Parathyroid adenoma (tissue), 2 donors: Measurements from ENCODE around the gene SLC10A1.

ENCODE experiments used
- H2AFZ ChIP-seq: fragments of 300-600 bp; sonication (generic); one replicate; pipeline ENCODE4 v1.7.0; 2017; ENCODE audit warnings: antibody characterized with exemption, mild to moderate bottlenecking
- H3K27ac ChIP-seq: fragments of 300-600 bp; sonication (generic); one replicate; pipeline ENCODE4 v1.7.0; 2017
- H3K27me3 ChIP-seq: fragments of 300-600 bp; sonication (generic); one replicate; pipeline ENCODE4 v1.7.0; 2017; ENCODE audit warnings: low read length; ENCODE audit not compliant: control insufficient read depth, insufficient read depth
- H3K36me3 ChIP-seq: fragments of 300-600 bp; sonication (generic); one replicate; pipeline ENCODE4 v1.7.0; 2017; ENCODE audit warnings: low read length; ENCODE audit not compliant: control insufficient read depth, insufficient read depth
- H3K4me1 ChIP-seq: fragments of 300-600 bp; sonication (generic); one replicate; pipeline ENCODE4 v1.7.0; 2017; ENCODE audit warnings: control low read depth
- H3K4me2 ChIP-seq: fragments of 300-600 bp; sonication (generic); one replicate; pipeline ENCODE4 v1.7.0; 2017; ENCODE audit warnings: low read length
- H3K4me3 ChIP-seq: fragments of 300-600 bp; sonication (generic); one replicate; pipeline ENCODE4 v1.7.0; 2017; ENCODE audit warnings: low read depth, low read length
- H3K79me2 ChIP-seq: fragments of 300-600 bp; sonication (generic); one replicate; pipeline ENCODE4 v1.7.0; 2017; ENCODE audit warnings: control low read depth
- H3K9ac ChIP-seq: fragments of 300-600 bp; sonication (generic); one replicate; pipeline ENCODE4 v1.7.0; 2017; ENCODE audit warnings: mild to moderate bottlenecking
- H3K9me3 ChIP-seq: fragments of 300-600 bp; sonication (generic); one replicate; pipeline ENCODE4 v1.7.0; 2017; ENCODE audit warnings: low read length; ENCODE audit not compliant: control insufficient read depth
- TF ChIP-seq, protein P1 (sequence below): fragments of 300-600 bp; sonication (generic); IDR thresholded peaks from one replicate; pipeline ENCODE4 v1.7.0; 2017; ENCODE audit warnings: antibody characterized with exemption, mild to moderate bottlenecking
- donor health status: primary hyperparathyroidism.

The SLC10A1 gene

GRCh38 chr14:69726761-69727511, 70.1 kb downstream of the SLC10A1 start:
- H2AFZ ChIP-seq = peak overlapping the region; percentile 80
- TF ChIP-seq, protein P1, sequence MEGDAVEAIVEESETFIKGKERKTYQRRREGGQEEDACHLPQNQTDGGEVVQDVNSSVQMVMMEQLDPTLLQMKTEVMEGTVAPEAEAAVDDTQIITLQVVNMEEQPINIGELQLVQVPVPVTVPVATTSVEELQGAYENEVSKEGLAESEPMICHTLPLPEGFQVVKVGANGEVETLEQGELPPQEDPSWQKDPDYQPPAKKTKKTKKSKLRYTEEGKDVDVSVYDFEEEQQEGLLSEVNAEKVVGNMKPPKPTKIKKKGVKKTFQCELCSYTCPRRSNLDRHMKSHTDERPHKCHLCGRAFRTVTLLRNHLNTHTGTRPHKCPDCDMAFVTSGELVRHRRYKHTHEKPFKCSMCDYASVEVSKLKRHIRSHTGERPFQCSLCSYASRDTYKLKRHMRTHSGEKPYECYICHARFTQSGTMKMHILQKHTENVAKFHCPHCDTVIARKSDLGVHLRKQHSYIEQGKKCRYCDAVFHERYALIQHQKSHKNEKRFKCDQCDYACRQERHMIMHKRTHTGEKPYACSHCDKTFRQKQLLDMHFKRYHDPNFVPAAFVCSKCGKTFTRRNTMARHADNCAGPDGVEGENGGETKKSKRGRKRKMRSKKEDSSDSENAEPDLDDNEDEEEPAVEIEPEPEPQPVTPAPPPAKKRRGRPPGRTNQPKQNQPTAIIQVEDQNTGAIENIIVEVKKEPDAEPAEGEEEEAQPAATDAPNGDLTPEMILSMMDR = peak; percentile 99
- H3K79me2 ChIP-seq = no peaks in the 10 kb centered on the region
- H3K4me1 ChIP-seq = no peaks in the 10 kb centered on the region
- H3K9ac ChIP-seq = no peak overlapping the region
- H3K27ac ChIP-seq = no peak overlapping the region
- no peaks in the 10 kb centered on the region for H3K9me3 ChIP-seq
- no peaks in the 10 kb centered on the region for H3K36me3 ChIP-seq
- H3K4me2 ChIP-seq = peak overlapping the region; percentile 51
- H3K27me3 ChIP-seq = no peaks in the 10 kb centered on the region
- peak overlapping the region; percentile 44 for H3K4me3 ChIP-seq
